Fibroblast of mammary gland (primary cell): Measurements from ENCODE around the gene ZNF367.
A peak's percentile ranks its signal among the peaks of the same experiment; 100 is the strongest.

Source experiments
- DNase-seq: peaks from one replicate; pipeline ENCODE4 v3.0.0-alpha.2; 2010; ENCODE audit warnings: low read depth
- H3K4me3 ChIP-seq: 2 replicates; pipeline ENCODE4 v1.5.1; 2011; ENCODE audit warnings: low read depth, mild to moderate bottlenecking, low read length, moderate library complexity; ENCODE audit not compliant: control insufficient read depth
- TF ChIP-seq, protein P1 (sequence below): conservative IDR thresholded peaks from 2 replicates; pipeline ENCODE4 v1.5.1; 2011; ENCODE audit warnings: low read depth, low read length, inconsistent platforms; ENCODE audit not compliant: control insufficient read depth, insufficient read depth

Gene ZNF367

DNA sequence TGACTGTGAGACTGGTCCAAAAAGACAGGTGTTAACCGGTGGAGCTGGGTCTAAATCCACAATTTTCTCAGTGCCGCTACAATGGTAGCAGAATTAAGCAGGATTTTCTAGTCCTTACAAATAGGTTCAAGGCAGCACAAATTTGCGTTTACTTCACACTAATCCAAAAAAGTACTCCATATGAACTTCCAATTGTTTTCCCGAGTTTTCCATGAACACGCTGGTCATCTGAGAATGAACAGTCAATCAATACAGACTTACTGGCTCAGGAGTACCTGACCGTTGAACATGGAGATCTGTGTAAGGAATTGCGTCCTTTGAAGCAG, 35.4 kb downstream of the ZNF367 start:
- TF ChIP-seq, protein P1, sequence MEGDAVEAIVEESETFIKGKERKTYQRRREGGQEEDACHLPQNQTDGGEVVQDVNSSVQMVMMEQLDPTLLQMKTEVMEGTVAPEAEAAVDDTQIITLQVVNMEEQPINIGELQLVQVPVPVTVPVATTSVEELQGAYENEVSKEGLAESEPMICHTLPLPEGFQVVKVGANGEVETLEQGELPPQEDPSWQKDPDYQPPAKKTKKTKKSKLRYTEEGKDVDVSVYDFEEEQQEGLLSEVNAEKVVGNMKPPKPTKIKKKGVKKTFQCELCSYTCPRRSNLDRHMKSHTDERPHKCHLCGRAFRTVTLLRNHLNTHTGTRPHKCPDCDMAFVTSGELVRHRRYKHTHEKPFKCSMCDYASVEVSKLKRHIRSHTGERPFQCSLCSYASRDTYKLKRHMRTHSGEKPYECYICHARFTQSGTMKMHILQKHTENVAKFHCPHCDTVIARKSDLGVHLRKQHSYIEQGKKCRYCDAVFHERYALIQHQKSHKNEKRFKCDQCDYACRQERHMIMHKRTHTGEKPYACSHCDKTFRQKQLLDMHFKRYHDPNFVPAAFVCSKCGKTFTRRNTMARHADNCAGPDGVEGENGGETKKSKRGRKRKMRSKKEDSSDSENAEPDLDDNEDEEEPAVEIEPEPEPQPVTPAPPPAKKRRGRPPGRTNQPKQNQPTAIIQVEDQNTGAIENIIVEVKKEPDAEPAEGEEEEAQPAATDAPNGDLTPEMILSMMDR = no peak
- H3K4me3 ChIP-seq = peak overlapping the region; percentile 66
- no peak for DNase-seq

DNA sequence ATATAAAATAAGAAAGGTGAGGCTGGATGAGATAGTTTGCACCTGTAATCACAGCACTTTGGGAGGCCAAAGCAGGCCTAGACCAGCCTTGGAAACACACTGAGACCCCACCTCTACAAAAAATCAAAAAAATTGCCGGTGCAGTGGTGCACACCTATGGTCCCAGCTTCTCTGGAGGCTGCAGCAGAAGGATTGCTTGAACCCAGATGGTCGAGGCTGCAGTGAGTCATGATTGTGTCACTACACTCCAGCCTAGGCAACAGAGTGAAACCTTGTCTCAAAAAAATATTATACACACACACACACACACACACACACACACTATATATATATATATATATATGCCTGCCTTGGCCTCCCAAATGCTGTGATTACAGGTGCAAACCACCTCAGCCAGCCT, 36.0 kb downstream of the ZNF367 start:
- TF ChIP-seq, protein P1 = no peak
- no peak overlapping the region for H3K4me3 ChIP-seq
- peak; percentile 63 for DNase-seq

DNA sequence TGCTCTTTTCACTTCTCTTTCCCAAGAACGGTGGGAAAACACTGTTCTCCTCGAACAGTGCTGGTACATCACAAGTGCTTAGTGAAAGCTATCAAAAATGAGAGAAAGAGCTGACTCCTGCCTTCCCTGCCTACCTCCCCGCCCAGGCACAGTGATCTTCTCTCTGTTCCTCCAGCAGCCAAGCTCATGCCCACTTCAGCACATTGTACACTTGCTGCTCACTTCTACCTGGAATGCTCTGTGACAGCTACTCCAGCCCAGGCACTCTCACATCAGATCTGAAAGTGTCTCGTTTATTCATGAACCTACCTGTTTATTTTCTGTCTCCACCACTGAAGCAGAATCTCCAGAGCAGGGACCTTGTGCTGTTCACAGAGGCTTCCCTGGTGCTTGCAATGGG, 36.5 kb downstream of the ZNF367 start:
- DNase-seq = no peak
- TF ChIP-seq, protein P1 = no peak
- H3K4me3 ChIP-seq = no peak overlapping the region

DNA sequence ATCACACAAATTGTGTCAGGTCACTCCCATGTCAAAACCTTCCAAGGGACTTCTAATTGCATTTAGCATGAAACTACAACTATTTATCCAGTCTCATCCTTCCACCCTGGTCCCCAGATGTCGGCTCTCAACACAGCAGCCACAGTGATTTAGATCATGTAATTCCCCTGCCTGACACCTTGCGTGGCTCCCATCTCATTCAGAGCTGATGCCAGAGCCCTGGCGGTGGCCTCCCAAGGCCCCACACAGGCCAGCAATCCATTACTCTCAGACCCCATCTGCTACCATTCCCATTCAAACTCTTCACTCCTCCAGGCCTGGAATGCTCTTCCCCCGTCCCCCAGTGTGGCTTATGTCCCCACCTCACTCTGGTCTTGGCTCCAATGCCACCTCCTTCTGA, 37.0 kb downstream of the ZNF367 start:
- H3K4me3 ChIP-seq = no peak overlapping the region
- TF ChIP-seq, protein P1 = no peak
- DNase-seq = no peak

DNA sequence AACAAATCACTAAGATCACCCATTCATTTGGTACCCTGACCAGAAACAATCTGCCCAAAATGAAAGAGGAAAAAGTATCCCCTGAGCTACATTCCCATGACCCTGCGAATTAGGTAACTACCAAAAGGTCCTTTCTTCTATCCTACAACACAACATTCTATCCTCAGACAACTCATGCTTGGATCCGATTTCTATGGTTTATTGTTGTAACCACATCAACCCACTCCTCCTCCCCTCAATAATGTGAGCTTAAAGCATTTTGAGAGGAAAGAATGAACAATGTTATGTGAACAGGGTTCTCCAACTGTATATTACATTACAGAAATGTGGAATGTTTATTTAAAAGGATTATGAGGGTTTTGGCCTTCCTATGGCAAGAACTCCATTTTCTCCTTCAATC, 38.7 kb downstream of the ZNF367 start:
- no peak for DNase-seq
- TF ChIP-seq, protein P1 = no peak
- H3K4me3 ChIP-seq = no peak overlapping the region

DNA sequence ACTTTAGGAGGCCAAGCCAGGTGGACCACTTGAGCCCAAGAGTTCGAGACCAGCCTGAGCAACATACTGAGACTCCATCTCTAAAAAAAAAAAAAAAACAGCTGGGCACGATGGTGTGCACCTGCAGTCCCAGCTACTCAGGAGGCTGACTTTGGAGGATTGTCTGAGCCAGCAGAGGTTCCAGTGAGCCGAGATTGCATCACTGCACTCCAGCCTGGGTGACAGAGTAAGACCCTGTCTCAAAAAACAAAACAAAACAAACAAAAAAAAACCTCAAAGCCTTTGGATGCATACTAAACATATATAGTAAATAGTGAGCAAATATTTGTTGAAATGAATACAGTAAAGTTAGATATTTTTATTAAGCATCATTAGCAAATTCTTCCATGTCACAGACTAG, 40.0 kb downstream of the ZNF367 start:
- no peak for DNase-seq
- H3K4me3 ChIP-seq = no peak overlapping the region
- TF ChIP-seq, protein P1 = no peak
